ENCODE measurements around the gene RAB43. TPM values are rescaled to one million over a fixed set of nuclear protein-coding genes. Genes with fewer than 3 reads are reported as not detected.

The RAB43 gene
- polyA plus RNA-seq, 1 donor: 4.0 TPM

GRCh38 chr3:129040039-129040336 is 81.6 kb downstream of the RAB43 start:
- no peak for DNase-seq

GRCh38 chr3:129039271-129040038 is 82.1 kb downstream of the RAB43 start:
- DNase-seq: no peak

GRCh38 chr3:129038121-129038855 is 83.3 kb downstream of the RAB43 start:
- DNase-seq: no peak

Other genes starting within 250 kb of the RAB43 start
- gene ACAD9, start 242.2 kb downstream of the RAB43 start, polyA plus RNA-seq (ENCODE audit: insufficient read length): 50.7 TPM
- 1.7 TPM for gene CFAP92, start 127.7 kb downstream of the RAB43 start, polyA plus RNA-seq (ENCODE audit: insufficient read length)
- 1.7 TPM for gene EFCC1, start 120.5 kb downstream of the RAB43 start, polyA plus RNA-seq (ENCODE audit: insufficient read length)
- gene GP9, start 61.0 kb downstream of the RAB43 start, polyA plus RNA-seq (ENCODE audit: insufficient read length): 0.47 TPM
- 53.1 TPM for gene ISY1, start 39.3 kb upstream of the RAB43 start, polyA plus RNA-seq (ENCODE audit: insufficient read length)
- gene CNBP, start 62.1 kb upstream of the RAB43 start, polyA plus RNA-seq (ENCODE audit: insufficient read length): 399 TPM
- 176 TPM for gene COPG1, start 127.8 kb upstream of the RAB43 start, polyA plus RNA-seq (ENCODE audit: insufficient read length)
- gene HMCES, start 157.1 kb upstream of the RAB43 start, polyA plus RNA-seq (ENCODE audit: insufficient read length): 55.7 TPM

All from left kidney (tissue), 2 donors.